Endothelial cell of umbilical vein (primary cell): ENCODE measurements around the gene CDC45. TPM values are rescaled to one million over a fixed set of nuclear protein-coding genes. Genes with fewer than 3 reads are reported as not detected.

Source experiments
- BruUV-seq: library from RNA; stranded (reverse); fragments of 400-500 nt; replicated peaks from 2 replicates; lab custom pipeline; 2021; lab: Mats Ljungman, UMichigan
- CTCF ChIA-PET: fragments of 300-600, 350-600 bp; sonication (Branson Sonifier 250); formaldehyde crosslinking; loops from one replicate; lab custom pipeline; 2021; ENCODE audit warnings: antibody characterized with exemption, inconsistent platforms; lab: Charles Lee
- POLR2A ChIA-PET: fragments of 300-600, 350-600 bp; sonication (Branson Sonifier 250); formaldehyde crosslinking; loops from one replicate; lab custom pipeline; 2021; ENCODE audit warnings: antibody characterized with exemption, inconsistent platforms; lab: Charles Lee
- DNase-seq: peaks from one replicate; pipeline ENCODE4 v3.0.0-alpha.2; 2011; ENCODE audit warnings: low read depth, low spot score
- FAIRE-seq: peaks from 2 replicates; lab custom pipeline; 2011; peaks lifted over from hg19 to GRCh38; lab: Jason Lieb, UNC
- H2AFZ ChIP-seq: 2 replicates; pipeline ENCODE4 v1.6.0; 2012; ENCODE audit warnings: low read depth, low read length, control low read depth, inconsistent platforms
- H3K27ac ChIP-seq: 2 replicates; pipeline ENCODE4 v1.5.1; 2011; ENCODE audit warnings: low read depth, mild to moderate bottlenecking, control low read depth, low read length, moderate library complexity; ENCODE audit not compliant: insufficient read depth
- H3K27me3 ChIP-seq, 2 experiments: 2 replicates each; pipeline versions ENCODE4 v1.6.0 to v1.6.1; 2011; ENCODE audit warnings: low read length in 2 of 2, mixed read lengths in 1 of 2; ENCODE audit not compliant: control insufficient read depth in 2 of 2, insufficient read depth in 2 of 2
- H3K36me3 ChIP-seq, 2 experiments: 2 replicates in 1 of 2; 3 replicates in 1 of 2; pipeline ENCODE4 v1.5.1; 2011; ENCODE audit warnings: low read length in 2 of 2, mild to moderate bottlenecking in 1 of 2, moderate library complexity in 1 of 2; ENCODE audit not compliant: control insufficient read depth in 2 of 2, insufficient read depth in 2 of 2; ENCODE audit errors: extremely low read depth in 1 of 2
- H3K4me1 ChIP-seq: 3 replicates; pipeline ENCODE4 v1.5.1; 2011; ENCODE audit warnings: mild to moderate bottlenecking, low read length; ENCODE audit not compliant: control insufficient read depth, insufficient read depth; ENCODE audit errors: extremely low read depth
- H3K4me2 ChIP-seq: 2 replicates; pipeline ENCODE4 v1.6.1; 2011; ENCODE audit warnings: low read length, control low read depth, mixed read lengths; ENCODE audit not compliant: insufficient read depth
- H3K4me3 ChIP-seq, 3 experiments: fragments of 200-600 bp in 1 of 3; sonication (generic), shearing (Covaris generic) in 1 of 3; replicated peaks in 1 of 3; 2 replicates each; pipeline ENCODE4 v1.5.1; 2011 to 2016; ENCODE audit warnings: control low read depth in 3 of 3, low read length in 3 of 3, mild to moderate bottlenecking in 2 of 3, inconsistent platforms in 1 of 3, low read depth in 1 of 3, moderate library complexity in 1 of 3; ENCODE audit not compliant: insufficient read depth in 1 of 3
- H3K79me2 ChIP-seq: 2 replicates; pipeline ENCODE4 v1.6.0; 2012; ENCODE audit warnings: low read length, inconsistent platforms; ENCODE audit not compliant: control insufficient read depth, insufficient read depth
- H3K9ac ChIP-seq: replicated peaks from 2 replicates; pipeline ENCODE3; 2011; ENCODE audit warnings: low read length, control low read depth; ENCODE audit not compliant: insufficient read depth; ENCODE audit errors: extremely low read depth
- H3K9me1 ChIP-seq: replicated peaks from 3 replicates; pipeline ENCODE4 v1.6.0; 2011; ENCODE audit warnings: mild to moderate bottlenecking, low read length; ENCODE audit not compliant: control insufficient read depth, insufficient read depth; ENCODE audit errors: extremely low read depth
- H3K9me3 ChIP-seq: replicated peaks from 2 replicates; pipeline ENCODE4 v1.5.1; 2012; ENCODE audit warnings: low read length, inconsistent platforms; ENCODE audit not compliant: control insufficient read depth, insufficient read depth
- H4K20me1 ChIP-seq: replicated peaks from 2 replicates; pipeline ENCODE3; 2011; ENCODE audit warnings: mild to moderate bottlenecking, low read length; ENCODE audit not compliant: control insufficient read depth, insufficient read depth; ENCODE audit errors: extremely low read depth
- CTCF ChIP-seq, 2 donors: IDR thresholded peaks; 1 replicate in 1 of 2; 2 replicates in 1 of 2; pipeline ENCODE4 v1.5.1; 2011; ENCODE audit warnings: low read length in 2 of 2, mild to moderate bottlenecking in 2 of 2, moderate library complexity in 2 of 2, control low read depth in 1 of 2, inconsistent platforms in 1 of 2, low read depth in 1 of 2; ENCODE audit not compliant: insufficient read depth in 1 of 2; ENCODE audit errors: extremely low read depth in 1 of 2
- EZH2 ChIP-seq: IDR thresholded peaks from 2 replicates; pipeline ENCODE4 v1.6.1; 2012; ENCODE audit warnings: borderline replicate concordance, low read depth, mild to moderate bottlenecking, moderate library complexity, low read length, inconsistent platforms; ENCODE audit not compliant: severe bottlenecking
- FOS ChIP-seq: IDR thresholded peaks from 2 replicates; pipeline ENCODE4 v1.6.1; 2011; ENCODE audit warnings: mild to moderate bottlenecking, low read length, moderate library complexity, borderline replicate concordance; ENCODE audit not compliant: insufficient read depth
- MAX ChIP-seq: IDR thresholded peaks from 2 replicates; pipeline ENCODE4 v1.6.1; 2011; ENCODE audit not compliant: insufficient read depth, insufficient read length
- POLR2A ChIP-seq: IDR thresholded peaks from 2 replicates; pipeline ENCODE4 v1.6.1; 2012; ENCODE audit warnings: low read depth, mild to moderate bottlenecking, control low read depth, low read length
- POLR2AphosphoS5 ChIP-seq: IDR thresholded peaks from 2 replicates; pipeline ENCODE4 v1.6.1; 2012; ENCODE audit warnings: low read depth, mild to moderate bottlenecking, control low read depth, low read length, moderate library complexity; ENCODE audit not compliant: insufficient read depth
- dilution Hi-C: fragments of 300-500 bp; cut with MboI; formaldehyde crosslinking; loops from one replicate; pipeline ENCODE4 v1.15.0; 2019; ENCODE audit warnings: low sequenced_read_pairs; ENCODE audit not compliant: extremely low pct_ligation_motif_present
- intact Hi-C: fragments of 100-400 bp; cut with micrococcal nuclease; formaldehyde crosslinking; loops from one replicate; pipeline ENCODE4 v1.10.0; 2022
- polyA plus RNA-seq, 4 experiments: library from polyadenylated mRNA; depleted of rRNA in 3 of 4; stranded (reverse) in 3 of 4; unstranded in 1 of 4; fragments of >200 nt; gene quantifications; 2 replicates each; pipeline versions ENCODE4 v1.2.1 to v1.2.3, GENCODE V29; 2011 to 2012; ENCODE audit warnings: missing spikeins in 1 of 4
- total RNA-seq: library from RNA; stranded (reverse); gene quantifications from 2 replicates; pipeline ENCODE4 v1.2.3, GENCODE V29; 2021

The CDC45 gene
- total and polyA plus RNA-seq, 2 donors (not counting 3 experiments of a cell fraction or from before 2014, with no cell fraction given): 36.6 to 40.6 TPM

GRCh38 chr22:19522190-19522880, 42.6 kb downstream of the CDC45 start:
- Histone ChIP-seq H3K79me2 (peaks cover 28% of the 10 kb centered on the region), H3K27ac (no peak overlapping the region), H4K20me1 (no peaks in the 10 kb centered on the region), H3K36me3 (peaks cover 0 to 2% of the 10 kb centered on the region in 2 experiments), H3K9me1 (no peaks in the 10 kb centered on the region), H3K9me3 (no peaks in the 10 kb centered on the region), H2AFZ (no peak overlapping the region), H3K4me2 (peak overlapping the region; percentile 45), H3K4me3 (peak overlapping the region; percentile 53 to 75 (median 61)), H3K4me1 (peaks cover 39% of the 10 kb centered on the region), H3K9ac (peak overlapping the region; percentile 24), H3K27me3 (no peaks in the 10 kb centered on the region)
- FAIRE-seq (no peak), DNase-seq (peak; percentile 28)
- dilution Hi-C loops: no loop called here
- POLR2A ChIA-PET: no interaction called here
- no TSS peak for BruUV-seq
- TF ChIP-seq MAX (no peak), FOS (no peak), POLR2A (no peak), EZH2 (no peak), POLR2AphosphoS5 (no peak), CTCF (IDR thresholded peaks at IDR 0.05; ENCODE audit: extremely low read depth in 1 of 2, insufficient read depth in 1 of 2, low read depth in 1 of 2, low read length in 2 of 2) (no peak)
- intact Hi-C loops: no loop called here
- CTCF ChIA-PET: interaction anchor here (0.6 to 4.6 kb wide), 10 partner anchors 13 to 107 kb away, joined by 3 to 50 read pairs (median 3); no protein-coding TSS in a partner anchor
